GM18870 (cell line): ENCODE results near the gene RERE.

Experiments
- ATAC-seq: cut with Tn5 transposase; IDR thresholded peaks from one replicate; pipeline ENCODE4 v1.9.1; 2021; ENCODE audit warnings: moderate library complexity; ENCODE audit not compliant: unreplicated experiment

RERE gene

DNA sequence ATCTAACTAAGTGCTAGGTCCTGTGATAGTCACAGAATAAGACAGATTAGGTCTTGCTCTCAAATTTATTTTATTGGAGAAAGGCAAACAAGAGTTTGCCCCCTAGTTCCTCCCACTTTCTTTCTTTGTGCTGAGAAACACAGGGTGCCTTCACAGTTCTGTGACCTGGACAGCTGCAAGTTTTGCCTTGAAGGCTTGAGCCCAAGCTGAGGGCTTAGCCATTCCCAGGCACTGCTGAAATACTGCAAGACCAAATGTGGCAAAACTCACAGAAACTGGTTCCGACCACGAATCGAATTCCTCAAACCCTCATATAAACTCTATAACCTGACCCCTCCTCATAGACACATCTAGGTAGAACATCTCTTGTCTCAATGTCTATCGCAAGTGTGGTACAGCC lies 227.9 kb downstream of the RERE start:
- no peak for ATAC-seq

DNA sequence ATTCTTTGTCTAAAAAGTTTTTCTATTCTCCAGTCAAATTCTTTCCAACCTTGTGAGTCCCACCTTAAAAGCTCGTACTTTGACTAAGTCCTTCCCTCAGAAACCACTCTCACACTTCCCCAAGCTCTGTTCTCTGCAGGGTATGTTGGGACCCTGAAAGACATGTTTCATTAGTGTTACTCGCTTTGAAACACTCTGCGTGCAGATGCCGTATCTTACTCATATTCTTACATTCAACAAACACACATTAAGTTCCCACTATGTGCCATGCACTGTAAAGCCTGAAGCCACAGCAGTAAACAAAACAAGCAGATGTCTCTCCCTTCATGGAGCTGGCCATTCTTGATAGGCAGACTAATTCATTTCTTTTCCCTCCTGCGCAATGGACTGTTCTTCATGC lies 229.7 kb downstream of the RERE start:
- no peak for ATAC-seq

GRCh38 chr1:8586438-8586837 lies 231.0 kb downstream of the RERE start:
- ATAC-seq: no peak

DNA sequence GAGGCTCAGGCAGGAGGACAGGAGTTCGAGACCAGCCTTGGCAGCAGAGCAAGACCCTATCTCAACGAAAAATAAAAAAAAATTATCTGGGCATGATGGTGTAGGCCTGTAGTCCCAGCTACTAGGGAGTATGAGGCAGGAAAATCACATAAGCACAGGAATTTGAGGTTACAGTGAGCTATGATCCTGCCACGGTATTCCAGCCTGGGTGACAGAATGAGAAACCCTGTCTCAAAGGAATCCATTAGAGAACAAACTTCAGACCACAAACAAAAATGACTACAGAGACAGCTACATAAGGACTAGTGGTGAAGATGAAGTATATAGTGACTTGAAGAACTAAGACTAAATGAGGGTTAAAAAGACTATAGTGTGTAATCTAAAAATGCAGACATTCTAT lies 233.1 kb downstream of the RERE start:
- no peak for ATAC-seq

- ATAC-seq: no peak
These were observed 234.4 kb downstream of the RERE start for GRCh38 chr1:8583031-8583430.

DNA sequence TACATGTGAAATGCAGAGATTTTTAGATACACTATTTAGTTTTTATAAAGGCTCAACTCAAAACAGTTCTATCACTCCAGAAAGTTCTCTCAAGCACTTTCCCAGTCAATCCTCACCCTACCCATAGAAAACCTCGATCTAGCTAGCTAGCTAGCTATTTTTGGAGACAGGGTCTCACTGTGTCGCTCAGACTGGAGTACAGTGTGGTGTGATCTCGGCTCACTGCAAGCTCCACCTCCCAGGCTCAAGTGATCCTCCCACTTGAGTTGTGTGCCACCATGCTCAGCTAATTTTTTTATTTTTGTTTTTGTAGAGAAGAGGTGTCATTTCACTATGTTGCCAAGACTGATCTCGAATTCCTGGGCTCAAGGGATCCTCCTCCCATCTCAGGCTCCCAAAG lies 236.9 kb downstream of the RERE start:
- ATAC-seq: no peak

- ATAC-seq: no peak
These were observed 238.5 kb downstream of the RERE start for GRCh38 chr1:8578936-8579335.

DNA sequence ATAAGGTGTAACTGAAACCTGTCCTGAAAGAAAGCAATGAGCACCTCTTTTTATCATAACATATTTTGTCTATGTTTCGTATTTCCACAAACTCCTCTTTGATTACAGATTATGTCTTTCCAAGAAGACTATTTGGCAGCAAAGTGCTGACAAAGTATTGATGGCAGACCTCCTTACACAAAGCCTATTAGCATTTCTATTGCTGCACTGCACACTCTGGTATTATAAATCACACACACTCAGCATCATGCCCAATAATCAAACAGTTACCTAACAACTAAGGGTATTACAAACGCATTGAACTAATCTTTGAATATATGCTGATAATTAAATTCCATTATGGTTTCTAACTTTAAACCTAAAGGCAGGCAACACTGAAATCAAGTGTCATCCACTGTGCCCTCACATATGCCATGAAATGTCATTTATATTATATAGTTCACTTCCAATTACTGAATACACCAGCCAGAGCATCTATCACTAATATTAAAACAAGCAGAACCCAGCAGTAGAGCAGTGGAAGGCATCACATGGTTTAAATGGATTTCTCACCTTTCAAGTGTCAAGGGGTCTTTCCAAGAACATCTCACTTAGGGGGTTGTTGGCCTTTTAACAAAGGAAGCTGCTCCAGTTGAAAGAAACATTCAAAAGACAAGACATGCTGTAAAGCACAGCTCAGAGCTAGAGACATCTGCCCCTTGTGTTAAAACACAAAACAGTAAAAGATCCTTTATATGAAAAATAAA lies 239.1 kb downstream of the RERE start:
- ATAC-seq: no peak

- no peak for ATAC-seq
These were observed 242.5 kb downstream of the RERE start for GRCh38 chr1:8574985-8575384.

DNA sequence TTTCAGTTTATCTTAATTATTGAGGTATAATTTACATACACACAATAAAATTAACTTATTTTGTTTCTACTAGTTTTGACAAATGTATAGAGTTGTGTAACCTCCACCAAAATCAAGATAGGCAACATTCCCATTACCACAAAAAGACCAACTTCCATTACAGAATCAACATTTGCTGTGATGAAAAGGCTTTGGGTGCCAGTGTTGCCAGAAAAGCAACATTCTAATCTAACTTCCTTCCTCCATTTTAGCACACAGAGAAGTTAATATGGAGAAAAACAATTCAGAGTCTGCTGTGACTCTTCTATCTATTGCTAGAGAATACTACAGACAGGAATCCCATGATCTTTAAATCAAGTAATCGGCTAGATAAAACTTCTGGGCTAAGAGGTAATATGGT lies 245.3 kb downstream of the RERE start:
- no peak for ATAC-seq

GRCh38 chr1:8571200-8571984 lies 246.0 kb downstream of the RERE start:
- no peak for ATAC-seq

- ATAC-seq: no peak
These were observed 247.0 kb downstream of the RERE start for GRCh38 chr1:8570465-8570864.

- ATAC-seq: no peak
These were observed 248.2 kb downstream of the RERE start for GRCh38 chr1:8569242-8569641.

- no peak for ATAC-seq
These were observed 248.6 kb downstream of the RERE start for GRCh38 chr1:8568837-8569236.

GRCh38 chr1:8567146-8567545 lies 250.3 kb downstream of the RERE start:
- no peak for ATAC-seq

GRCh38 chr1:8565802-8566201 lies 251.6 kb downstream of the RERE start:
- ATAC-seq: no peak

DNA sequence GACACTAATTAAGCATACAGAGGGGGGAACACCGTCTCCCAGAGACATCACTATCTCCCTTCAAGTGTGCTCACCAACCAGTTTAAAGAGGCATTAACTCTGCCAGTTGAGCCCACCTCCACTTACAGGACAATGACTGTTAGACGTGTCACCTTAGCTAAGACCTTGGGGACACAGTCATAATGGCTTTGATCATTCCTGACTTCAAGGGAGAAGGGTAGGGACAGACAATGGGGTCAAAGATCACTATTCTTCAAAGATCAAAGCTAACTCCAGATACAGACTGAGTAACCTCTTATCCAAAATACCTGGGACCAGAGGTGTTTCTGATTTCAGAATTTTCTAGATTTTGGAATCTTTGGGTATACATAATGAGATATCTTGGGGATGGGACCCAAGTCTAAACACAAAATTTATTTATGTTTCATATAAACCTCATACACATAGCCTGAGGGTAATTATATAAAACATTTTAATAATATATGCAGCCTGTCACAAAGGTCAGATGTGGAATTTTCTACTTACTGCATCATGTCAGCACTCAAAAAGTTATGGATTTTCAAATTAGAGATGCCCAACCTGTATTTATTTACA lies 253.4 kb downstream of the RERE start:
- ATAC-seq: no peak

- ATAC-seq: no peak
These were observed 254.3 kb downstream of the RERE start for GRCh38 chr1:8562881-8563865.

DNA sequence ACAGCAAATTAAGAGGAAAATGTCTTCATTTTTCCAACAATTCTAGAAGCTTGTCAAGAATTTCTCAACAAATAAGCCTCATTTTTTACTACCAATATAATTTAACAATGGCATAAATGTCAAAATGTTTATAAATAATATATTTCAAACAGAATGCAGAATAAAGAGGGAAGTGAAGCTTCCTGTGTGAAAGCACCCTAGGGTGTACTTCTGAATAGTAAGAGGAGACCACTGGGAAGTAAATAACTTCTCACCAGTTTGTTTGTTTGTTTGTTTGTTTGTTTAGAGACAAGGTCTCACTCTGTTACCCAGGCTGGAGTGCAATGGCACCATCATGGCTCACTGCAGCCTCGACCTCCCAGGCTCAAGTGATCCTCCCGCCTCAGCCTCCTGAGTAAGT lies 255.2 kb downstream of the RERE start:
- no peak for ATAC-seq

GRCh38 chr1:8560611-8561544 lies 256.6 kb downstream of the RERE start:
- no peak for ATAC-seq
